Activated CD4-positive, alpha-beta memory T cell treated with anti-CD3 and anti-CD28 coated beads, Interleukin-2, amount 10 ng/mL, durations not matched to agents 7 days and 5 days (primary cell): ENCODE measurements around the gene TREML4. TPM values are rescaled to one million over a fixed set of nuclear protein-coding genes. Genes with fewer than 3 reads are reported as not detected.

Experiments
- CTCF ChIA-PET: fragments of 350-600 bp; sonication (Branson Sonifier 250); formaldehyde crosslinking; loops from one replicate; lab custom pipeline; 2021; ENCODE audit warnings: antibody characterized with exemption, inconsistent platforms; lab: Charles Lee
- POLR2A ChIA-PET: fragments of 350-600 bp; sonication (Branson Sonifier 250); formaldehyde crosslinking; loops from one replicate; lab custom pipeline; 2021; ENCODE audit warnings: antibody characterized with exemption; lab: Charles Lee
- DNase-seq: peaks from one replicate; pipeline ENCODE4 v3.0.0-alpha.2; 2020
- H3K27ac Mint-ChIP-seq: one replicate; pipeline ENCODE4 v1.8.0; 2021; ENCODE audit warnings: mild to moderate bottlenecking, mixed read lengths
- H3K27me3 Mint-ChIP-seq: one replicate; pipeline ENCODE4 v1.8.0; 2021; ENCODE audit warnings: mixed read lengths
- H3K36me3 Mint-ChIP-seq: one replicate; pipeline ENCODE4 v1.8.0; 2021; ENCODE audit warnings: low read depth, mixed read lengths
- H3K4me1 Mint-ChIP-seq: one replicate; pipeline ENCODE4 v1.8.0; 2021; ENCODE audit warnings: mixed read lengths
- H3K4me3 Mint-ChIP-seq: one replicate; pipeline ENCODE4 v1.8.0; 2021; ENCODE audit warnings: mild to moderate bottlenecking, mixed read lengths
- H3K9me3 Mint-ChIP-seq: one replicate; pipeline ENCODE4 v1.8.0; 2021; ENCODE audit warnings: mixed read lengths
- total RNA-seq, 2 experiments: library from RNA; stranded (reverse); gene quantifications; one replicate each; pipeline ENCODE4 v1.2.3, GENCODE V29; 2021

Gene TREML4
- total RNA-seq, 2 experiments from 2014 or later, result not detected

- POLR2A ChIA-PET, result no interaction called here
- CTCF ChIA-PET, result no interaction called here
- H3K4me1 Mint-ChIP-seq, result peaks cover 45% of the 10 kb centered on the region
- H3K4me3 Mint-ChIP-seq, result no peak overlapping the region
- peak overlapping the region; percentile 14 for H3K27ac Mint-ChIP-seq
- H3K27me3 Mint-ChIP-seq, result no peaks in the 10 kb centered on the region
- peaks cover 8% of the 10 kb centered on the region for H3K9me3 Mint-ChIP-seq
- peaks cover 80% of the 10 kb centered on the region for H3K36me3 Mint-ChIP-seq
- DNase-seq, result no peak
Measured at GRCh38 chr6:41193171-41193734, 34.9 kb upstream of the TREML4 start.

GRCh38 chr6:41193884-41194283 is 34.3 kb upstream of the TREML4 start:
- H3K27me3 Mint-ChIP-seq, result no peaks in the 10 kb centered on the region
- peaks cover 8% of the 10 kb centered on the region for H3K9me3 Mint-ChIP-seq
- H3K27ac Mint-ChIP-seq, result no peak overlapping the region
- H3K36me3 Mint-ChIP-seq, result peaks cover 81% of the 10 kb centered on the region
- DNase-seq, result no peak
- peaks cover 45% of the 10 kb centered on the region for H3K4me1 Mint-ChIP-seq
- CTCF ChIA-PET, result no interaction called here
- POLR2A ChIA-PET, result no interaction called here
- H3K4me3 Mint-ChIP-seq, result no peak overlapping the region

GRCh38 chr6:41194386-41194785 is 33.8 kb upstream of the TREML4 start:
- ChIA-PET CTCF (no interaction called here), POLR2A (no interaction called here)
- H3K36me3 Mint-ChIP-seq, result peaks cover 80% of the 10 kb centered on the region
- DNase-seq, result peak; percentile 13
- no peak overlapping the region for H3K4me3 Mint-ChIP-seq
- peaks cover 46% of the 10 kb centered on the region for H3K4me1 Mint-ChIP-seq
- H3K9me3 Mint-ChIP-seq, result peaks cover 6% of the 10 kb centered on the region
- H3K27ac Mint-ChIP-seq, result peak overlapping the region; percentile 14
- no peaks in the 10 kb centered on the region for H3K27me3 Mint-ChIP-seq

- ChIA-PET CTCF (interaction anchor here (2.3 kb wide), 1 partner anchor 15 kb away, joined by 18 read pairs; no protein-coding TSS in a partner anchor), POLR2A (interaction anchor here (1.2 kb wide), 1 partner anchor 9 kb away, joined by 4 read pairs; no protein-coding TSS in a partner anchor)
- Mint-ChIP-seq H3K4me3 (no peak overlapping the region), H3K9me3 (no peaks in the 10 kb centered on the region), H3K27me3 (no peaks in the 10 kb centered on the region), H3K27ac (peak overlapping the region; percentile 2), H3K4me1 (peaks cover 73% of the 10 kb centered on the region), H3K36me3 (peaks cover 60% of the 10 kb centered on the region)
- no peak for DNase-seq
Measured at GRCh38 chr6:41197234-41197633, 30.9 kb upstream of the TREML4 start.

GRCh38 chr6:41199552-41200246 is 28.4 kb upstream of the TREML4 start:
- H3K4me1 Mint-ChIP-seq, result peaks cover 74% of the 10 kb centered on the region
- H3K9me3 Mint-ChIP-seq, result peaks cover 4% of the 10 kb centered on the region
- H3K27me3 Mint-ChIP-seq, result no peaks in the 10 kb centered on the region
- CTCF ChIA-PET, result interaction anchor here (0.6 to 3.0 kb wide), 6 partner anchors 18 to 171 kb away, joined by 3 to 24 read pairs (median 4); partner anchors contain the start of genes NFYA and OARD1
- H3K4me3 Mint-ChIP-seq, result peak overlapping the region; percentile 67
- DNase-seq, result peak; percentile 41
- POLR2A ChIA-PET, result interaction anchor here (1.1 to 4.4 kb wide), 8 partner anchors 8 to 170 kb away, joined by 3 to 31 read pairs (median 10); partner anchors contain the start of genes NFYA and OARD1
- H3K36me3 Mint-ChIP-seq, result peaks cover 45% of the 10 kb centered on the region
- peak overlapping the region; percentile 95 for H3K27ac Mint-ChIP-seq

GRCh38 chr6:41200296-41200900 is 27.8 kb upstream of the TREML4 start:
- POLR2A ChIA-PET, result interaction anchor here (0.8 to 4.4 kb wide), 9 partner anchors 9 to 171 kb away, joined by 3 to 31 read pairs (median 10); partner anchors contain the start of genes NFYA and OARD1
- peak; percentile 77 for DNase-seq
- Mint-ChIP-seq H3K27me3 (no peaks in the 10 kb centered on the region), H3K9me3 (peaks cover 8% of the 10 kb centered on the region), H3K4me3 (peak overlapping the region; percentile 67), H3K36me3 (peaks cover 44% of the 10 kb centered on the region), H3K27ac (peak overlapping the region; percentile 95), H3K4me1 (peaks cover 67% of the 10 kb centered on the region)
- CTCF ChIA-PET, result interaction anchor here (0.6 to 3.0 kb wide), 8 partner anchors 19 to 172 kb away, joined by 3 to 24 read pairs (median 4); partner anchors contain the start of genes NFYA and OARD1

- peaks cover 37% of the 10 kb centered on the region for H3K36me3 Mint-ChIP-seq
- ChIA-PET CTCF (interaction anchor here (0.5 to 3.0 kb wide), 9 partner anchors 20 to 174 kb away, joined by 3 to 24 read pairs (median 3); partner anchors contain the start of genes NFYA and OARD1), POLR2A (interaction anchor here (0.8 to 4.4 kb wide), 9 partner anchors 9 to 172 kb away, joined by 3 to 31 read pairs (median 10); partner anchors contain the start of genes NFYA and OARD1)
- peaks cover 9% of the 10 kb centered on the region for H3K9me3 Mint-ChIP-seq
- no peaks in the 10 kb centered on the region for H3K27me3 Mint-ChIP-seq
- peaks cover 64% of the 10 kb centered on the region for H3K4me1 Mint-ChIP-seq
- peak within 1 kb of the TSS; percentile 67 for H3K4me3 Mint-ChIP-seq
- peak; percentile 57 for DNase-seq
- H3K27ac Mint-ChIP-seq, result peak within 1 kb of the TSS; percentile 95
Measured at GRCh38 chr6:41200901-41201763, 27.0 kb upstream of the TREML4 start, which contains the start of gene TREML2. TREML2 (minus strand) TSS chr6:41201149; CDS start chr6:41201008, 141 bp downstream.

GRCh38 chr6:41201764-41202173 is 26.4 kb upstream of the TREML4 start:
- peaks cover 60% of the 10 kb centered on the region for H3K4me1 Mint-ChIP-seq
- ChIA-PET CTCF (interaction anchor here (0.5 to 1.3 kb wide), 2 partner anchors 104 to 174 kb away, joined by 3 read pairs; no protein-coding TSS in a partner anchor), POLR2A (interaction anchor here (2.2 to 4.4 kb wide), 3 partner anchors 13 to 130 kb away, joined by 10 to 31 read pairs (median 22); partner anchors contain the start of genes NFYA and OARD1)
- H3K9me3 Mint-ChIP-seq, result peaks cover 10% of the 10 kb centered on the region
- peak; percentile 13 for DNase-seq
- no peaks in the 10 kb centered on the region for H3K27me3 Mint-ChIP-seq
- peak overlapping the region; percentile 95 for H3K27ac Mint-ChIP-seq
- H3K4me3 Mint-ChIP-seq, result peak overlapping the region; percentile 67
- H3K36me3 Mint-ChIP-seq, result peaks cover 33% of the 10 kb centered on the region

- no peak overlapping the region for H3K4me3 Mint-ChIP-seq
- peaks cover 16% of the 10 kb centered on the region for H3K9me3 Mint-ChIP-seq
- peaks cover 24% of the 10 kb centered on the region for H3K36me3 Mint-ChIP-seq
- ChIA-PET CTCF (interaction anchor here (1.2 kb wide), 1 partner anchor 22 kb away, joined by 3 read pairs; no protein-coding TSS in a partner anchor), POLR2A (no interaction called here)
- H3K4me1 Mint-ChIP-seq, result peaks cover 48% of the 10 kb centered on the region
- no peak overlapping the region for H3K27ac Mint-ChIP-seq
- no peaks in the 10 kb centered on the region for H3K27me3 Mint-ChIP-seq
- no peak for DNase-seq
Measured at GRCh38 chr6:41204156-41204555, 24.0 kb upstream of the TREML4 start.

GRCh38 chr6:41208439-41209106 is 19.6 kb upstream of the TREML4 start:
- CTCF ChIA-PET, result interaction anchor here (1.6 kb wide), 1 partner anchor 26 kb away, joined by 4 read pairs; no protein-coding TSS in a partner anchor

GRCh38 chr6:41209547-41210320 is 18.4 kb upstream of the TREML4 start:
- H3K36me3 Mint-ChIP-seq, result peaks cover 20% of the 10 kb centered on the region
- DNase-seq, result no peak
- H3K4me3 Mint-ChIP-seq, result no peak overlapping the region
- H3K27me3 Mint-ChIP-seq, result peaks cover 12% of the 10 kb centered on the region
- H3K9me3 Mint-ChIP-seq, result peaks cover 17% of the 10 kb centered on the region
- ChIA-PET CTCF (interaction anchor here (1.5 kb wide), 1 partner anchor 27 kb away, joined by 3 read pairs; no protein-coding TSS in a partner anchor), POLR2A (no interaction called here)
- H3K4me1 Mint-ChIP-seq, result peaks cover 7% of the 10 kb centered on the region
- H3K27ac Mint-ChIP-seq, result no peak overlapping the region

More at GRCh38 chr6:41208439-41209106, 19.6 kb upstream of the TREML4 start:
- Mint-ChIP-seq H3K36me3 (peaks cover 21% of the 10 kb centered on the region), H3K27ac (no peak overlapping the region), H3K27me3 (peaks cover 5% of the 10 kb centered on the region), H3K4me1 (peaks cover 10% of the 10 kb centered on the region), H3K9me3 (peaks cover 16% of the 10 kb centered on the region), H3K4me3 (no peak overlapping the region)
- no peak for DNase-seq
- POLR2A ChIA-PET, result no interaction called here
